SK-N-SH (cell line): ENCODE measurements around the gene GFPT2. TPM values are rescaled to one million over a fixed set of nuclear protein-coding genes. Genes with fewer than 3 reads are reported as not detected.

ENCODE experiments used
- CTCF ChIA-PET: fragments of 300-600, 350-600 bp; formaldehyde crosslinking; extraction: SDS; loops from one replicate; lab custom pipeline; 2021; lab: Yijun Ruan, JAX
- POLR2A ChIA-PET: fragments of 350-600 bp; sonication (Branson Sonifier 250); formaldehyde crosslinking; extraction: SDS; loops from one replicate; lab custom pipeline; 2020; ENCODE audit warnings: antibody characterized with exemption, inconsistent platforms; lab: Yijun Ruan, JAX
- DNase-seq: peaks from one replicate; pipeline ENCODE4 v3.0.0; 2012
- H2AFZ ChIP-seq: fragments of 200-600 bp; sonication (generic); 2 replicates; pipeline ENCODE4 v1.8.1; 2016; ENCODE audit warnings: antibody characterized with exemption, mild to moderate bottlenecking, low read depth
- H3F3A ChIP-seq: fragments of 200-600 bp; sonication (generic); replicated peaks from 2 replicates; pipeline ENCODE3; 2016; ENCODE audit warnings: antibody characterized with exemption, mild to moderate bottlenecking; ENCODE audit not compliant: insufficient read depth
- H3K27ac ChIP-seq, 2 experiments: fragments of 200-500 bp in 1 of 2; fragments of 200-600 bp in 1 of 2; sonication (Bioruptor generic) in 1 of 2; sonication (generic), shearing (Covaris generic) in 1 of 2; 2 replicates each; pipeline versions ENCODE4 v1.5.1 to v1.6.1; 2014 to 2016; ENCODE audit warnings: low read depth in 2 of 2, inconsistent platforms in 1 of 2, low read length in 1 of 2, mild to moderate bottlenecking in 1 of 2, mixed read lengths in 1 of 2
- H3K27me3 ChIP-seq: fragments of 200-600 bp; sonication (generic), shearing (Covaris generic); 2 replicates; pipeline ENCODE4 v1.6.1; 2016; ENCODE audit warnings: mixed run types; ENCODE audit not compliant: insufficient read depth
- H3K36me3 ChIP-seq, 2 experiments: fragments of 200-500 bp in 1 of 2; fragments of 200-600 bp in 1 of 2; sonication (Bioruptor generic) in 1 of 2; sonication (generic) in 1 of 2; replicated peaks in 1 of 2; 2 replicates each; pipeline versions ENCODE3 to v1.5.1; 2014 to 2016; ENCODE audit warnings: low read length in 1 of 2, mild to moderate bottlenecking in 1 of 2; ENCODE audit not compliant: insufficient read depth in 2 of 2, control insufficient read depth in 1 of 2
- H3K4me1 ChIP-seq, 2 experiments: fragments of 200-500 bp in 1 of 2; fragments of 200-600 bp in 1 of 2; sonication (Bioruptor generic) in 1 of 2; sonication (generic), shearing (Covaris generic) in 1 of 2; 2 replicates each; pipeline versions ENCODE4 v1.5.1 to v1.6.1; 2014 to 2016; ENCODE audit warnings: low read depth in 1 of 2, low read length in 1 of 2, mixed run types in 1 of 2; ENCODE audit not compliant: insufficient read depth in 2 of 2, control insufficient read depth in 1 of 2
- H3K4me2 ChIP-seq: fragments of 200-600 bp; sonication (generic), shearing (Covaris generic); 2 replicates; pipeline ENCODE4 v1.6.1; 2017; ENCODE audit warnings: mixed run types
- H3K4me3 ChIP-seq, 2 experiments: fragments of 200-500 bp in 1 of 2; fragments of 200-600 bp in 1 of 2; sonication (Bioruptor generic) in 1 of 2; sonication (generic), shearing (Covaris generic) in 1 of 2; 2 replicates each; pipeline versions ENCODE4 v1.5.1 to v1.8.1; 2014 to 2016; ENCODE audit warnings: low read depth in 2 of 2, inconsistent platforms in 1 of 2, low read length in 1 of 2, mild to moderate bottlenecking in 1 of 2, mixed read lengths in 1 of 2, moderate library complexity in 1 of 2
- H3K79me2 ChIP-seq: fragments of 200-600 bp; sonication (generic); 2 replicates; pipeline ENCODE4 v1.8.1; 2017; ENCODE audit warnings: mild to moderate bottlenecking; ENCODE audit not compliant: insufficient read depth
- H3K9ac ChIP-seq: fragments of 200-600 bp; sonication (generic); 2 replicates; pipeline ENCODE4 v1.6.1; 2017; ENCODE audit warnings: mixed run types
- H3K9me2 ChIP-seq: fragments of 200-600 bp; sonication (generic); 2 replicates; pipeline ENCODE4 v1.6.1; 2017; ENCODE audit warnings: mixed run types
- H3K9me3 ChIP-seq: fragments of 200-600 bp; sonication (generic); 2 replicates; pipeline ENCODE4 v1.6.1; 2017; ENCODE audit warnings: mixed run types, mild to moderate bottlenecking, moderate library complexity
- H4K20me1 ChIP-seq: fragments of 200-600 bp; sonication (generic); 2 replicates; pipeline ENCODE4 v1.6.1; 2017; ENCODE audit warnings: mild to moderate bottlenecking, mixed run types; ENCODE audit not compliant: insufficient read depth
- ELF1 ChIP-seq: IDR thresholded peaks from 2 replicates; pipeline ENCODE4 v1.4.0; 2012
- EZH2phosphoT487 ChIP-seq: fragments of 200-600 bp; sonication (generic); IDR thresholded peaks from 2 replicates; pipeline ENCODE4 v1.6.1; 2017; ENCODE audit warnings: low read depth, mixed run types, mild to moderate bottlenecking, antibody characterized with exemption, moderate library complexity, borderline replicate concordance
- JUND ChIP-seq: IDR thresholded peaks from 2 replicates; pipeline ENCODE4 v1.4.0; 2012
- MEF2A ChIP-seq: IDR thresholded peaks from 2 replicates; pipeline ENCODE4 v1.4.0; 2012; ENCODE audit warnings: low read depth, borderline replicate concordance
- NRF1 ChIP-seq: IDR thresholded peaks from 2 replicates; pipeline ENCODE4 v1.6.1; 2012; ENCODE audit warnings: low read depth, mild to moderate bottlenecking, low read length
- PBX3 ChIP-seq: IDR thresholded peaks from 2 replicates; pipeline ENCODE4; 2012
- RAD21 ChIP-seq: IDR thresholded peaks from 2 replicates; pipeline ENCODE4 v1.6.1; 2012; ENCODE audit warnings: mild to moderate bottlenecking, low read length
- TEAD4 ChIP-seq: IDR thresholded peaks from 2 replicates; pipeline ENCODE4 v1.4.0; 2012; ENCODE audit warnings: mild to moderate bottlenecking, borderline replicate concordance; ENCODE audit not compliant: insufficient read depth
- WGBS: methylation state at CpG from one replicate; pipeline ENCODE4 v1.1.6; 2017; ENCODE audit warnings: low lambda C conversion rate; 5-methylcytosine and 5-hydroxymethylcytosine counted together
- polyA plus RNA-seq, 3 experiments: library from polyadenylated mRNA; depleted of rRNA; stranded (reverse); fragments of >200 nt; gene quantifications; 2 replicates each; pipeline ENCODE4 v1.2.3, GENCODE V29; 2012
- TF ChIP-seq, protein P1 (sequence below): fragments of 200-600 bp; sonication (generic); IDR thresholded peaks from 2 replicates; pipeline ENCODE4 v1.6.1; 2017; ENCODE audit warnings: antibody characterized with exemption, mild to moderate bottlenecking, moderate library complexity

Gene GFPT2
- polyA plus RNA-seq, 1 of the 3 experiments (the other 2 are of a cell fraction) = 8.1 TPM

- CTCF ChIA-PET = interaction anchor here (1.5 kb wide), 1 partner anchor 35 kb away, joined by 4 read pairs; no protein-coding TSS in a partner anchor
- H3K27me3 ChIP-seq = no peaks in the 10 kb centered on the region
Observed at GRCh38 chr5:180364306-180364856, 11.2 kb upstream of the GFPT2 start.

GRCh38 chr5:180360078-180360957 is 7.2 kb upstream of the GFPT2 start:
- Histone ChIP-seq H3K79me2 (no peaks in the 10 kb centered on the region), H3K27ac (no peak overlapping the region), H3K9ac (no peak overlapping the region), H2AFZ (no peak overlapping the region), H3K4me3 (no peak overlapping the region), H3K27me3 (no peaks in the 10 kb centered on the region), H3K4me2 (no peak overlapping the region), H4K20me1 (no peaks in the 10 kb centered on the region), H3K9me2 (no peaks in the 10 kb centered on the region), H3K36me3 (no peaks in the 10 kb centered on the region), H3F3A (no peaks in the 10 kb centered on the region), H3K9me3 (no peaks in the 10 kb centered on the region), H3K4me1 (peaks cover 0 to 4% of the 10 kb centered on the region in 2 experiments; a peak in 1 of 4 replicates)
- no peak for DNase-seq
- ChIA-PET POLR2A (no interaction called here), CTCF (no interaction called here)
- WGBS = 75% methylated on average over 18 of the region's 24 CpGs
- TF ChIP-seq JUND = no peak
- no peak for TF ChIP-seq TEAD4
- no peak for TF ChIP-seq EZH2phosphoT487
- TF ChIP-seq, protein P1, sequence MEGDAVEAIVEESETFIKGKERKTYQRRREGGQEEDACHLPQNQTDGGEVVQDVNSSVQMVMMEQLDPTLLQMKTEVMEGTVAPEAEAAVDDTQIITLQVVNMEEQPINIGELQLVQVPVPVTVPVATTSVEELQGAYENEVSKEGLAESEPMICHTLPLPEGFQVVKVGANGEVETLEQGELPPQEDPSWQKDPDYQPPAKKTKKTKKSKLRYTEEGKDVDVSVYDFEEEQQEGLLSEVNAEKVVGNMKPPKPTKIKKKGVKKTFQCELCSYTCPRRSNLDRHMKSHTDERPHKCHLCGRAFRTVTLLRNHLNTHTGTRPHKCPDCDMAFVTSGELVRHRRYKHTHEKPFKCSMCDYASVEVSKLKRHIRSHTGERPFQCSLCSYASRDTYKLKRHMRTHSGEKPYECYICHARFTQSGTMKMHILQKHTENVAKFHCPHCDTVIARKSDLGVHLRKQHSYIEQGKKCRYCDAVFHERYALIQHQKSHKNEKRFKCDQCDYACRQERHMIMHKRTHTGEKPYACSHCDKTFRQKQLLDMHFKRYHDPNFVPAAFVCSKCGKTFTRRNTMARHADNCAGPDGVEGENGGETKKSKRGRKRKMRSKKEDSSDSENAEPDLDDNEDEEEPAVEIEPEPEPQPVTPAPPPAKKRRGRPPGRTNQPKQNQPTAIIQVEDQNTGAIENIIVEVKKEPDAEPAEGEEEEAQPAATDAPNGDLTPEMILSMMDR = no peak
- no peak for TF ChIP-seq RAD21
- TF ChIP-seq NRF1 = no peak
- no peak for TF ChIP-seq MEF2A
- no peak for TF ChIP-seq ELF1
- no peak for TF ChIP-seq PBX3

More at GRCh38 chr5:180364306-180364856, 11.2 kb upstream of the GFPT2 start:
- H3K27ac ChIP-seq = no peak overlapping the region
- no peaks in the 10 kb centered on the region for H3K9me2 ChIP-seq
- H3F3A ChIP-seq = no peaks in the 10 kb centered on the region
- POLR2A ChIA-PET = no interaction called here
- no peak overlapping the region for H2AFZ ChIP-seq
- WGBS = 62% methylated on average over 10 of the region's 10 CpGs
- no peak overlapping the region for H3K4me2 ChIP-seq
- no peak for TF ChIP-seq RAD21
- H3K79me2 ChIP-seq = no peaks in the 10 kb centered on the region
- no peak for DNase-seq
- no peak overlapping the region for H3K9ac ChIP-seq
- no peaks in the 10 kb centered on the region for H3K9me3 ChIP-seq
- no peaks in the 10 kb centered on the region for H3K36me3 ChIP-seq
- no peaks in the 10 kb centered on the region for H4K20me1 ChIP-seq
- no peak overlapping the region for H3K4me3 ChIP-seq
- H3K4me1 ChIP-seq = peaks cover 0 to 7% of the 10 kb centered on the region in 2 experiments; a peak in 1 of 4 replicates
